Fibroblast of mammary gland (primary cell): ENCODE data around the gene PIH1D1.
A peak's percentile ranks its signal among the peaks of the same experiment; 100 is the strongest.

Experiments
- DNase-seq: peaks from one replicate; pipeline ENCODE4 v3.0.0-alpha.2; 2010; ENCODE audit warnings: low read depth
- H3K4me3 ChIP-seq: 2 replicates; pipeline ENCODE4 v1.5.1; 2011; ENCODE audit warnings: low read depth, mild to moderate bottlenecking, low read length, moderate library complexity; ENCODE audit not compliant: control insufficient read depth
- CTCF ChIP-seq: conservative IDR thresholded peaks from 2 replicates; pipeline ENCODE4 v1.5.1; 2011; ENCODE audit warnings: low read depth, low read length, inconsistent platforms; ENCODE audit not compliant: control insufficient read depth, insufficient read depth

The PIH1D1 gene

DNA sequence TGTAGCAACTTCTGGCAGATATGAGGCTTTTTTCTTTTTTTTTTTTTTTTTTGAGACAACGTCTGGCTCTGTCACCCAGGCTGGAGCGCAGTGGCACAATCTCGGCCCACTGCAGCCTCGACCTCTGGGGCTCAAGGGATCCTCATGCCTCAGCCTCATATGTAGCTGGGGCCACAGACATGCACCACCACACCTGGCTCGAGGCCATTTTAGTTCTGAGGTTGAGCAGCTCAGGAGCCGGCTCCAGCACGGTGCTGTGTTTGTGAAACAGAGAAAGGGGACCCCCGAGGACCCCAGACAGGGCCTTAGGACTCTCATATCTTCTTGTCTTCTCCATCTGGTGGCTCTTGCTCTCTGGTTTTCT, 19.0 kb upstream of the PIH1D1 start:
- no peak for TF ChIP-seq CTCF
- H3K4me3 ChIP-seq: no peak overlapping the region
- no peak for DNase-seq

DNA sequence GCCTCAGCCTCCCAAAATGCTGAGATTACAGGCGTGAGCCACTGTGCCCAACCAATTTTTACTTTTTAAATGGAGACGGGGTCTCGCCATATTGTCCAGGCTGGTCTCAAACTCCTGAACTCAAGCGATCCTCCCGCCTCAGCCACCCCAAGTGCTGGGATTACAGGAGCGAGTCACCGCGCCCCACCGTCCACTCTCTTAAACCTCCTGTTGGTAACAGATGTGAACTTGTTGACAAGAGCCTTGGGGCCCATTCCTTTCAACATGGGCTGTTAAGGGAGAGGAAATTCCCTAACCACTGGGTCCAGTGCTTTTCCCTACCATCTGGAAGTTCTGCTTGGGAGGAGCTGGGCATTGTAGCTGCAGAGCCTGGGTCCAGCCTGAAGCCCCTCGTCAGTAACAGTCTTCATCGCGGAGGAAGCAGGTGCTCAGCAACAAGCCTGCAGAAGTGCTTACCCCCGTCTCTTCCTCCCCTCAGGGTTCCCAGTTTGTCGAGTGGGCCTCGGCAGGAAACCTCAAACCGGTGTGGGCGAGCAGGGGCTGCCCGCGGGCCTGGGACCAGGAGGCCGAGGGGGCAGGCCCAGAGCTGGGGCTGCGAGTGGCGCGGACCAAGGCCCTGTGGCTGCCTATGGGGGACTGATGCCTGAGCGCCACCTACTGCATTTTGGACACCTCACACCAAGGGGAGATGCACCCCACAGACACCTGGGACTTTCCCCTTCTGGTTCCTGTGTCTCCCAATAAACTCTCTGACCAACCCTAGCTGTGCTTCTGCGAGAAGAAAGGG, 18.4 kb upstream of the PIH1D1 start:
- DNase-seq: no peak
- no peak for TF ChIP-seq CTCF
- H3K4me3 ChIP-seq: no peak overlapping the region

DNA sequence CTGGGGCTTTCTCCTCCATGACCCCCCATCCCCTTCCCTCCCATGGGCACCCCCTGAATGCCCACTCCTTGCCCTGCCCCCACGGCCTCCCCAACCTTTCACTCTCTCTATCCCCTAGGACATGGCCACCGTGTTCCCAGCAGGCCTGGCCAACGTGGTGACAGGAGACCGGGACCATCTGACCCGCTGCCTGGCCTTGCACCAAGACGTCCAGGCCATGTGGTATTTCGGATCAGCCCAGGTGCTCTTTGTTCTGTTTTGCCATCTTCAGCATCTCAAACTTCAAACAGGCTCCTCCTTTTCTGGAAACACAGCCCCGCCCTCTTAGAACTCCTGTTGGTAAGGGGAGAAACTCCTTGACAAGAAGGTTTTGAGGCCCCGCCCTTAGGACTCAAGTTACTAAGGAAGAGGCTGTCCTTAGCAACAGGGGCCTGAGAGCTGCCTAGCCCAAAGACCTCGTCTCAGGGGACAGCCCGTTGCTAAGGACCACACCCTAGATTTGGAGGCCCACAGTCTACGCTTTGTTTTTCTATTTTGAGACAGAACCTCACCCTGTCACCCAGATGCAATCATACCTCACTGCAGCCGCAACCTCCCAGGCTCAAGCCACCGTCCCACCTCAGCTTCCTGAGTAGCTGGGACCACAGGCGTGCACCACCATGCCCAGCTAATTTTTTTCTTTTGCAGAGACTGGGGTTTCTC, 17.3 kb upstream of the PIH1D1 start:
- no peak overlapping the region for H3K4me3 ChIP-seq
- TF ChIP-seq CTCF: no peak
- DNase-seq: peak; percentile 72

- DNase-seq: no peak
- TF ChIP-seq CTCF: no peak
- H3K4me3 ChIP-seq: no peak overlapping the region
Measured at GRCh38 chr19:49468199-49468598, 16.6 kb upstream of the PIH1D1 start.

- DNase-seq: no peak
Measured at GRCh38 chr19:49465371-49465770, 13.8 kb upstream of the PIH1D1 start.

More at GRCh38 chr19:49465371-49465770, 13.8 kb upstream of the PIH1D1 start:
- no peak for TF ChIP-seq CTCF
- H3K4me3 ChIP-seq: no peak overlapping the region
